Small intestine (tissue), 7 donors: ENCODE results near the gene CCDC54. TPM values are rescaled to one million over a fixed set of nuclear protein-coding genes. Genes with fewer than 3 reads are reported as not detected.

Experiments used
- DNase-seq, 2 donors: peaks; one replicate each; pipeline versions ENCODE4 v3.0.0 to v3.0.0-alpha.2; 2013
- FAIRE-seq: peaks from 2 replicates; lab custom pipeline; 2012; peaks lifted over from hg19 to GRCh38; lab: Jason Lieb, UNC
- H3K27ac ChIP-seq, 3 donors: one replicate each; pipeline ENCODE4 v1.5.1; 2013; ENCODE audit warnings: low read length in 2 of 3, mild to moderate bottlenecking in 2 of 3, control low read depth in 1 of 3, inconsistent platforms in 1 of 3, low read depth in 1 of 3, moderate library complexity in 1 of 3
- H3K27me3 ChIP-seq, 3 donors: one replicate each; pipeline ENCODE4 v1.6.1; 2013; ENCODE audit warnings: low read length in 3 of 3, inconsistent platforms in 1 of 3; ENCODE audit not compliant: control insufficient read depth in 3 of 3, insufficient read depth in 3 of 3
- H3K36me3 ChIP-seq, 3 donors: one replicate each; pipeline ENCODE4 v1.6.1; 2013; ENCODE audit warnings: low read length in 3 of 3, inconsistent platforms in 1 of 3, low read depth in 1 of 3, mild to moderate bottlenecking in 1 of 3, moderate library complexity in 1 of 3; ENCODE audit not compliant: control insufficient read depth in 3 of 3, insufficient read depth in 2 of 3
- H3K4me1 ChIP-seq, 3 donors: one replicate each; pipeline ENCODE4 v1.6.1; 2013; ENCODE audit warnings: low read length in 2 of 3, inconsistent platforms in 1 of 3, low read depth in 1 of 3, mild to moderate bottlenecking in 1 of 3, moderate library complexity in 1 of 3; ENCODE audit not compliant: control insufficient read depth in 3 of 3, insufficient read depth in 2 of 3
- H3K4me3 ChIP-seq, 3 donors: one replicate each; pipeline ENCODE4 v1.5.1; 2013; ENCODE audit warnings: low read length in 3 of 3, control low read depth in 1 of 3, inconsistent platforms in 1 of 3, low read depth in 1 of 3, mild to moderate bottlenecking in 1 of 3, moderate library complexity in 1 of 3
- H3K9me3 ChIP-seq, 2 donors: one replicate each; pipeline ENCODE4 v1.6.1; 2013; ENCODE audit warnings: low read depth in 1 of 2, low read length in 1 of 2; ENCODE audit not compliant: control insufficient read depth in 2 of 2, insufficient read depth in 1 of 2
- WGBS, 3 donors: extraction: QIAGEN DNeasy Blood & Tissue Kit; methylation state at CpG; one replicate each; pipeline ENCODE4 v1.1.7; 2013; 5-methylcytosine and 5-hydroxymethylcytosine counted together
- polyA plus RNA-seq, 4 donors: library from polyadenylated mRNA; stranded (reverse) in 3 of 4; unstranded in 1 of 4; fragments of 200-250 nt in 3 of 4; fragments of 120-200 nt in 1 of 4; gene quantifications; one replicate each; pipeline versions ENCODE4 v1.2.1 to v1.2.3, GENCODE V29; 2013
- donor health status: healthy with polysubstance abuse.
- donor health status: control.
- donor health status: control.
- donor health status: Bipolar disorder and iron deficiency.
- donor health status: healthy.

The CCDC54 gene
- polyA plus RNA-seq, 4 donors, result 0.13 TPM; not detected in 3

GRCh38 chr3:107401301-107401700 is 24.1 kb downstream of the CCDC54 start:
- no peak for DNase-seq
- Histone ChIP-seq H3K4me3 (no peak overlapping the region), H3K4me1 (no peaks in the 10 kb centered on the region), H3K27me3 (peaks cover 0 to 5% (median 0%) of the 10 kb centered on the region in 3 donors), H3K9me3 (no peaks in the 10 kb centered on the region), H3K27ac (no peak overlapping the region), H3K36me3 (no peaks in the 10 kb centered on the region)
- FAIRE-seq, result no peak
- 78 to 90% (median 90%) methylated on average over 1 of the region's 1 CpG for WGBS, 3 donors

DNA sequence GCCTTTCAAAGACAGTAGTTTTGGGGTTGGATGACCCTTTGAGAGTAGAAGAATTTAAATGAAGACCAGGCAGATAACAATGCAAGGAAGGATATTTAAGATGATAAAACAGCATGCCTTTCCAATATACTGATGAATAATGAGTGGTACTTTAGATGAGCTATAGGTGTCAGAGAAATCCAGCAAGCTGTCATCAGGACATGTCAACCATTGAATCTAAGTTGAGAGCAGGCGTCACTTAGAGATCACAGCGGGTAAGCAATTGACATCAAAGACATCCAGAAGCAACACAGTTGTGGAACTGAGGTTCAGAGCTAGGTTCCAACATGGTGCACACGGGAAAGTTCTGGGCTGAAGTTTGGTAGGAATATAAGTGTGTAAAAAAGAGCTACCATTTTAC is 25.0 kb downstream of the CCDC54 start:
- DNase-seq, result no peak
- Histone ChIP-seq H3K9me3 (no peaks in the 10 kb centered on the region), H3K4me1 (no peaks in the 10 kb centered on the region), H3K36me3 (no peaks in the 10 kb centered on the region), H3K4me3 (no peak overlapping the region), H3K27me3 (peaks cover 0 to 5% (median 0%) of the 10 kb centered on the region in 3 donors), H3K27ac (no peak overlapping the region)
- no peak for FAIRE-seq
- WGBS, 3 donors, result 90 to 96% (median 94%) methylated on average over 3 of the region's 3 CpGs

DNA sequence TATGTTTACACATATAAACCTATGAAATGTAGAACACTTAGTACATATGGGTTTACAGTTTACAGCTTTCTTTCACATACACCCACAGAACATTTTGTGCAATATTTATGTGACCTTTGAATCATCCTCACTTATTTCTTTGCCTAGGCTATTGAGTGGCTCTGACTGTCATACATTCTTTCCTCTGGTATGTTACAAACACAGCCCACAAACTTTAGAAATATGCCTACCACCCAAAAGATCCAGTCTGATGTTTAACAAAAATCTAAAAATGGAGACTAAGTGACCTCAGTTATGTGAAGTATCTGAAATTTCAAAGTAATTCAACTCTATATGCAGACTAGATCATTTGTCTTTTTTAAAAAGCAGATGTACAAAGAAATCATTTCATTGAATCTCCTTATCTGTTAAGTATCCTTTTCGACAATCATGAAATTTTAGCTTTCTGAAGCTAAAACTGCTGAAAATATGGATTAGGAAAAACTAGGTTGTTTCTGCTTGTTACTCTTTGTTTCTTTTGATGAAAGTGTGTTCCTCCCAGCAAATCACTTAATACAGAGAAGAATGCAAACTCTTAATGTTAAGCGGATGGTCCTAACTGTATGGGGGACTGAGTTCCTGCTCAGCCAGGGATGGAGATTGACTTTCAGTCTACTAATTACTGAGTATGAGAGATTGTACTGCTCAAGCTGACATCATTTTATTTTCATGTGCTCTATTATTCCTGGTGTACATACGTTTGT is 27.7 kb downstream of the CCDC54 start:
- H3K9me3 ChIP-seq, result peaks cover 0 to 11% of the 10 kb centered on the region in 2 donors
- no peaks in the 10 kb centered on the region for H3K36me3 ChIP-seq
- no peaks in the 10 kb centered on the region for H3K27me3 ChIP-seq
- no peaks in the 10 kb centered on the region for H3K4me1 ChIP-seq
- 79 to 84% (median 81%) methylated on average over 3 of the region's 3 CpGs for WGBS, 3 donors
- FAIRE-seq, result no peak
- peak; percentile 14 to 16 for DNase-seq
- no peak overlapping the region for H3K27ac ChIP-seq
- no peak overlapping the region for H3K4me3 ChIP-seq

- DNase-seq, result no peak
- Histone ChIP-seq H3K36me3 (no peaks in the 10 kb centered on the region), H3K4me1 (no peaks in the 10 kb centered on the region), H3K27ac (no peak overlapping the region), H3K27me3 (no peaks in the 10 kb centered on the region), H3K4me3 (no peak overlapping the region), H3K9me3 (peaks cover 0 to 11% of the 10 kb centered on the region in 2 donors)
- no peak for FAIRE-seq
- 35 to 44% (median 41%) methylated on average over 2 of the region's 2 CpGs for WGBS, 3 donors
Observed at GRCh38 chr3:107407355-107407754, 30.1 kb downstream of the CCDC54 start.

- no peak for FAIRE-seq
Observed at GRCh38 chr3:107408513-107408912, 31.3 kb downstream of the CCDC54 start.

GRCh38 chr3:107409365-107409764 is 32.1 kb downstream of the CCDC54 start:
- FAIRE-seq (no peak), DNase-seq (no peak)
- WGBS, 3 donors, result 83 to 89% (median 86%) methylated on average over 2 of the region's 2 CpGs
- peaks cover 0 to 11% of the 10 kb centered on the region in 2 donors for H3K9me3 ChIP-seq
- H3K4me3 ChIP-seq, result no peak overlapping the region
- no peaks in the 10 kb centered on the region for H3K36me3 ChIP-seq
- H3K27me3 ChIP-seq, result no peaks in the 10 kb centered on the region
- no peak overlapping the region for H3K27ac ChIP-seq
- H3K4me1 ChIP-seq, result no peaks in the 10 kb centered on the region

More at GRCh38 chr3:107408513-107408912, 31.3 kb downstream of the CCDC54 start:
- WGBS, 3 donors, result 94 to 97% (median 96%) methylated on average over 5 of the region's 5 CpGs
- peaks cover 0 to 11% of the 10 kb centered on the region in 2 donors for H3K9me3 ChIP-seq
- no peak for DNase-seq
- H3K4me3 ChIP-seq, result no peak overlapping the region
- no peaks in the 10 kb centered on the region for H3K27me3 ChIP-seq
- no peak overlapping the region for H3K27ac ChIP-seq
- no peaks in the 10 kb centered on the region for H3K36me3 ChIP-seq
- no peaks in the 10 kb centered on the region for H3K4me1 ChIP-seq

GRCh38 chr3:107410606-107411005 is 33.4 kb downstream of the CCDC54 start:
- FAIRE-seq, result no peak
- Histone ChIP-seq H3K27me3 (no peaks in the 10 kb centered on the region), H3K9me3 (peaks cover 0 to 11% of the 10 kb centered on the region in 2 donors), H3K4me1 (no peaks in the 10 kb centered on the region), H3K27ac (no peak overlapping the region), H3K36me3 (no peaks in the 10 kb centered on the region), H3K4me3 (no peak overlapping the region)
- 90 to 96% (median 91%) methylated on average over 1 of the region's 1 CpG for WGBS, 3 donors
- no peak for DNase-seq

- no peak for DNase-seq
- Histone ChIP-seq H3K27me3 (no peaks in the 10 kb centered on the region), H3K4me3 (no peak overlapping the region), H3K4me1 (no peaks in the 10 kb centered on the region), H3K36me3 (no peaks in the 10 kb centered on the region), H3K27ac (no peak overlapping the region), H3K9me3 (peaks cover 0 to 11% of the 10 kb centered on the region in 2 donors)
- no peak for FAIRE-seq
Observed at GRCh38 chr3:107411056-107411455, 33.8 kb downstream of the CCDC54 start.
